Upper lobe of right lung (tissue), 1 donor: ENCODE measurements around the gene ADGRG1. TPM values are rescaled to one million over a fixed set of nuclear protein-coding genes. Genes with fewer than 3 reads are reported as not detected.

Experiments
- ATAC-seq: fragments of 200-7000 bp; cut with Tn5 transposase; one replicate; pipeline ENCODE4 v1.9.1; 2020; ENCODE audit warnings: mild to moderate bottlenecking, moderate library complexity
- DNase-seq: peaks from one replicate; pipeline ENCODE4 v3.0.0-alpha.2; 2020
- H3K27ac ChIP-seq: fragments of 200-600 bp; one replicate; pipeline ENCODE4 v1.8.0; 2022
- H3K27me3 ChIP-seq: fragments of 200-600 bp; one replicate; pipeline ENCODE4 v1.8.0; 2022; ENCODE audit warnings: mild to moderate bottlenecking
- H3K36me3 ChIP-seq: fragments of 200-600 bp; one replicate; pipeline ENCODE4 v1.8.0; 2022
- H3K4me1 ChIP-seq: fragments of 200-600 bp; one replicate; pipeline ENCODE4 v1.8.0; 2022
- H3K4me3 ChIP-seq: fragments of 200-600 bp; one replicate; pipeline ENCODE4 v1.8.0; 2022; ENCODE audit warnings: mild to moderate bottlenecking
- H3K9me3 ChIP-seq: fragments of 200-600 bp; one replicate; pipeline ENCODE4 v1.8.0; 2022
- intact Hi-C: fragments of 100-400 bp; cut with DNase I; formaldehyde crosslinking; loops from one replicate; pipeline ENCODE4 v1.11.0; 2022
- total RNA-seq: library from RNA; stranded (reverse); fragmentation: NEBNext Ultra II Directional; extraction: Animal tissue kit (Norgen Biotek cat#: 25700); gene quantifications from one replicate; pipeline ENCODE4 v1.2.1, GENCODE V29; 2021
- TF ChIP-seq, protein P1 (sequence below): fragments of 200-600 bp; IDR thresholded peaks from one replicate; pipeline ENCODE4 v1.8.0; 2022; ENCODE audit warnings: antibody characterized with exemption
- donor health status: DM: no; HTN: yes; CAD: no; lungs with severe emphysema.

Gene ADGRG1
- total RNA-seq, 1 donor from 2014 or later = 66.9 TPM

DNA sequence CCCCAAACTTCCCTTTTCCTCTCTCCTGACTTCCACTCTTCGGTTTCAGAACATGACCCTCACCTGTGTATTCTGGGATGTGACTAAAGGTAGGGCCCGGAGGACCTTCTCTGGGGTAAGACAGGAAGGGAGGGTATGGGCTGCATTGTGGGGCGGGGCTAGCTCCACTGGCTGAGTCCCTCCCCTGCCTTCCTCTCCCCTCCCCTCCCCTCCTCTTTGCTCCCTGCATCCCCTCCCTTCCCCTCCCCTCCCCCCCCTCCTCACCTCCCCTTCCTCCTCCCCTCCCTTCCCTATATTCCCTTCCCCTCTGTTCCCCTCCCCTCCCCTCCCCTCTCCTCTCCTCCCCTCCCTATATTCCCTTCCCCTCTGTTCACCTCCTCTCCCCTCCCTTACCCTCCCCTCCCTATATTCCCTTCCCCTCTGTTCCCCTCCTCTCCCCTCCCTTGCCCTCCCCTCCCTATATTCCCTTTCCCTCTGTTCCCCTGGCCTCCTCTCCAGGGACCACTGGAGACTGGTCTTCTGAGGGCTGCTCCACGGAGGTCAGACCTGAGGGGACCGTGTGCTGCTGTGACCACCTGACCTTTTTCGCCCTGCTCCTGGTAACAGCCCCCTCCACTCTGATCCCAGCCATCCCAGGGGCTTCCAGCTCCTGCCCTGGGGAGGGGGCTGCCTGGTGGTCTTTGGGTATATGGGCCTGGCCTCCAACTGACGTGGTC lies 51.5 kb downstream of the ADGRG1 start:
- Histone ChIP-seq H3K36me3 (no peaks in the 10 kb centered on the region), H3K9me3 (no peaks in the 10 kb centered on the region), H3K4me3 (no peak overlapping the region), H3K4me1 (no peaks in the 10 kb centered on the region), H3K27ac (no peak overlapping the region), H3K27me3 (no peaks in the 10 kb centered on the region)
- no peak for DNase-seq
- intact Hi-C loops = no loop called here
- TF ChIP-seq, protein P1, sequence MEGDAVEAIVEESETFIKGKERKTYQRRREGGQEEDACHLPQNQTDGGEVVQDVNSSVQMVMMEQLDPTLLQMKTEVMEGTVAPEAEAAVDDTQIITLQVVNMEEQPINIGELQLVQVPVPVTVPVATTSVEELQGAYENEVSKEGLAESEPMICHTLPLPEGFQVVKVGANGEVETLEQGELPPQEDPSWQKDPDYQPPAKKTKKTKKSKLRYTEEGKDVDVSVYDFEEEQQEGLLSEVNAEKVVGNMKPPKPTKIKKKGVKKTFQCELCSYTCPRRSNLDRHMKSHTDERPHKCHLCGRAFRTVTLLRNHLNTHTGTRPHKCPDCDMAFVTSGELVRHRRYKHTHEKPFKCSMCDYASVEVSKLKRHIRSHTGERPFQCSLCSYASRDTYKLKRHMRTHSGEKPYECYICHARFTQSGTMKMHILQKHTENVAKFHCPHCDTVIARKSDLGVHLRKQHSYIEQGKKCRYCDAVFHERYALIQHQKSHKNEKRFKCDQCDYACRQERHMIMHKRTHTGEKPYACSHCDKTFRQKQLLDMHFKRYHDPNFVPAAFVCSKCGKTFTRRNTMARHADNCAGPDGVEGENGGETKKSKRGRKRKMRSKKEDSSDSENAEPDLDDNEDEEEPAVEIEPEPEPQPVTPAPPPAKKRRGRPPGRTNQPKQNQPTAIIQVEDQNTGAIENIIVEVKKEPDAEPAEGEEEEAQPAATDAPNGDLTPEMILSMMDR = no peak
- no peak for ATAC-seq

DNA sequence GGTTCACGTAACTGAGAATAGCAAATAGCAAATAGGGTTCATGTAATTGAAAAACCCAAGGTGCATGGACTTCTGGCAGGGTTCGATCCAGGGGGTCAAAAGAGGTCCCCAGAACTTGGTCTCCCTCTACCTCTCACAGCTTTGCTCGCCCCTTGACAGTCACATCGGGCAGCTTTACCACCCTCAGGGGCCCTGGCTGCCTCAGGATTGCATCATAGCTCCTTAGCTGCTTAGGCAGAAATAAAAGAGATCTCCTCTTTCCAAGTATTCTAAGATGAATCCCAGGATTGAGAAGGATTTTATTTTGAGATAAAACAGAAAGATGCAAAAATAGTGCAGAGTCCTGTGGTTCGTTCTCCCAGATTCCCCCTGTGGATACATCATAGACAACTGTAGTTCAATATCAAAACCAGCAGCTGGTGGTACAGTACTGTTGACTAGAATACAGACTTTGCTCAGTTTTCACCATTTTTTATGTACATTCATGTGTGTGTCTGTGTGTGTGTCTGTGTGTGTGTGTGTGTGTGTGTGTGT lies 52.5 kb downstream of the ADGRG1 start:
- Histone ChIP-seq H3K4me1 (no peaks in the 10 kb centered on the region), H3K36me3 (no peaks in the 10 kb centered on the region), H3K4me3 (no peak overlapping the region), H3K9me3 (no peaks in the 10 kb centered on the region), H3K27me3 (no peaks in the 10 kb centered on the region), H3K27ac (no peak overlapping the region)
- TF ChIP-seq, protein P1 = no peak
- ATAC-seq (no peak), DNase-seq (no peak)
- intact Hi-C loops = no loop called here

DNA sequence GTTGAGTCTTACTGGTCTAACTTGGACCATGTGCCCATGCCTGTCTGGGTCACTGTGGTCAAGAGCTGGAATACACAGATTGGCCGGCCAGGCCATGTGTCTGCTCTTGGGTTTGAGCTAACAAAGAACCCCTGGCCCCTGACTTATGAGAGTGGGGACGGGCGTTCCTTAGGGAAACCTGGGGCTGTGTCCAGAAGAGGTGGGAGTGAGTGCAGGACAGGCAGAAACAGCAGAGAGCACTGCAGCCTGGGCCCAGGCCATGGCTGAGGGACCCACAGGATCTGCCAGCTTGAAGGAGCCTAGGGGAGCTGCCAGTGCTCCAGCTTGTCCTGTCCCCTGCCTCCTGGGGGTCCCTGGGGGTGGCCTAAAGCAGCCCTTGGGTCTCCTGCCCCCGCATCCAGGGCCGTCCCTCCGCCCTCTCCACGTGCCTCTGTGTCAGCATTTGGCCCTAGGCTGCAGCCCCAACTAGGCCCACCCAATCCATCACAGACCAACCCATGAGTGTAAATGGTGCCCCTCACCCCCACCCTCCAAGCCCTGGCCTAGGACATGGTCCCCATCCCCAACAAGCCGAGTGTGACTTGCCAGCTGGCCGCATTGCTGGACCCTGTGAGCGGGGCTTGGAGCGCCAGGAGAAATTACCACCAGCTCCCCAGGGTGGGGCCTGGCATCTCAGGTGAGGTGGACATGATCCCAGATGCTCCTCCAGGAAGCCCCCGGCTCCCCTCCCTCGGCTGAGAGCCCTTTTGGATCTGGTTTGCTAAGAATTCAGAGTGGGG lies 53.7 kb downstream of the ADGRG1 start:
- Histone ChIP-seq H3K27ac (no peak overlapping the region), H3K27me3 (no peaks in the 10 kb centered on the region), H3K4me1 (no peaks in the 10 kb centered on the region), H3K9me3 (no peaks in the 10 kb centered on the region), H3K36me3 (no peaks in the 10 kb centered on the region), H3K4me3 (no peak overlapping the region)
- TF ChIP-seq, protein P1 = no peak
- no peak for ATAC-seq
- no peak for DNase-seq
- intact Hi-C loops = no loop called here

DNA sequence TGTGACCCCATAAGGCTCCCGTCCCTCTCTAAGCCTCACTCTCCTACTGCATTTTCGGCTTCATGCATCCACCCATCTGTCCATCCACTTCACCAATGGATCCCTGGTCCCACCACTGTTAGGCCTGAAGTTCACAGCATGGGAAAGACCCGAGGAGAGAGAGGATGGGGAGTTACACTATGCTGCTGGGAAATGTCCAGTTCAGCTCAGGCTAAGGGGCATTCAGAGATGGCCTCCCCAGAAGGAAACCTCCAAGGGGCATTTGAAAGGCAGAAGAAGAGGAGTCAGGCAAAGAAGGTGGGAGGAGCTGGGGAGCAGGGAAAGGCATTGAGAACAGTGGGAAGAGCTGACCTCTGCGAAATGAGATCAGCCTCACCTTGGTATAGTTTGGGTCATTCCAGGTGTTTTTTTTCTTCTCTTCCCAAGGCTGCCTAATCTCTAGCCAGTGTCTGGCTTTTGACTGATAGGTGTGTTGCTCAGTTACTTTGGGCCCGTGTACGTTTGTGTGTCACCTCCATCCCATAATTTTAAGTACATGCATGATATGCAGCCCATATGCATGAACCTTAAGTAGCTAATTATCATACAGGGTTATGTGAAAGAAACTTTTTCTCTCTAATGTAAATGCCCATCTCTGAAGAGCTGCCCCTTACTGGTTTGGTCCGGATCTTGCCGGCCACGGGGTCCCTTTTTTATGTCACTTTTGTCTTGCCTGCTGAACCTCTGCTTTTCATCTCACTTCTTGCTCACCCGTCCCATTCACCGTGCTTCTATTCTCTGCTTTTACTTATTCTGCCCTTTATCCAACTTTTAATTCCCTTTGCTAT lies 54.6 kb downstream of the ADGRG1 start:
- Histone ChIP-seq H3K4me3 (no peak overlapping the region), H3K4me1 (no peaks in the 10 kb centered on the region), H3K27ac (no peak overlapping the region), H3K9me3 (no peaks in the 10 kb centered on the region), H3K27me3 (no peaks in the 10 kb centered on the region), H3K36me3 (no peaks in the 10 kb centered on the region)
- TF ChIP-seq, protein P1 = no peak
- ATAC-seq = no peak
- intact Hi-C loops = no loop called here
- DNase-seq = no peak

DNA sequence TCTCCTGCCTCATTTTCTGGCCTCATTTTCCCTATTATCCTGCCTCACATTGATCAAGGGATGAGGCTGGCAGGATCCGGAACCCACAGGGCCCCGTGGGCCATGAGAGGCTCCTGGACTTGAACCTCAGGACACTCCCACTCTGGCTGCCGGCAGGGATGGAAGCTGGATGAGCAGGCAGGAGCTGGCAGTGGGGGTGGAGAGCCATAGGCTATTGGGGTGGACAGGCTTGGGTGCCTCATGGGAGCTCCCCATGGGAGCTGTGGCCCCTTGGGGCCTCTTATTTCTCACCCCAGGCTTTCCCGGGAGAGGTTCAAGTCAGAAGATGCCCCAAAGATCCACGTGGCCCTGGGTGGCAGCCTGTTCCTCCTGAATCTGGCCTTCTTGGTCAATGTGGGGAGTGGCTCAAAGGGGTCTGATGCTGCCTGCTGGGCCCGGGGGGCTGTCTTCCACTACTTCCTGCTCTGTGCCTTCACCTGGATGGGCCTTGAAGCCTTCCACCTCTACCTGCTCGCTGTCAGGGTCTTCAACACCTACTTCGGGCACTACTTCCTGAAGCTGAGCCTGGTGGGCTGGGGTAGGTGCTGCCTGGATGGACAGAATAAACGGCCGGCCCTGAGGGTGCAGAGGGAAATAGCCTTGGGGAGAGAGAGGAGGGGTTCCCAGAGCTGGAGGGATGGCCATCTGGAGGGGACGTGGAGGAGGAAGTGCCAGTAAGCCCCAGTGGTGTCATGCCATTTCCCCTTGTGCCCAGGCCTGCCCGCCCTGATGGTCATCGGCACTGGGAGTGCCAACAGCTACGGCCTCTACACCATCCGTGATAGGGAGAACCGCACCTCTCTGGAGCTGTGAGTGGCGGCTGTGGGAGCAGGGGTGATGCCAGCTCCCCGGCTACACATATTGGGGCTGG lies 55.5 kb downstream of the ADGRG1 start:
- Histone ChIP-seq H3K27ac (no peak overlapping the region), H3K4me1 (no peaks in the 10 kb centered on the region), H3K27me3 (no peaks in the 10 kb centered on the region), H3K36me3 (no peaks in the 10 kb centered on the region), H3K4me3 (no peak overlapping the region), H3K9me3 (no peaks in the 10 kb centered on the region)
- intact Hi-C loops = no loop called here
- DNase-seq = no peak
- no peak for ATAC-seq
- TF ChIP-seq, protein P1 = no peak
